GM18505 (cell line): ENCODE data around the gene CAPN11.

ENCODE experiments used
- ATAC-seq: cut with Tn5 transposase; IDR thresholded peaks from one replicate; pipeline ENCODE4 v1.9.1; 2021; ENCODE audit not compliant: unreplicated experiment
- POLR2A ChIP-seq: IDR thresholded peaks from 4 replicates; pipeline ENCODE4 v1.6.1; 2011; ENCODE audit warnings: borderline replicate concordance; ENCODE audit not compliant: insufficient read depth, insufficient read length; ENCODE audit errors: extremely low read depth

The CAPN11 gene

GRCh38 chr6:44214307-44214706, 55.7 kb downstream of the CAPN11 start:
- no peak for ATAC-seq

GRCh38 chr6:44216677-44217331, 58.2 kb downstream of the CAPN11 start, which contains the start of gene MYMX:
Gene MYMX (plus strand): TSS chr6:44216926. CDS start chr6:44217472, 546 bp downstream.
- no peak for TF ChIP-seq POLR2A
- ATAC-seq = no peak

More at GRCh38 chr6:44214307-44214706, 55.7 kb downstream of the CAPN11 start:
- TF ChIP-seq POLR2A = no peak

GRCh38 chr6:44217332-44218143, 58.9 kb downstream of the CAPN11 start:
- no peak for ATAC-seq
- no peak for TF ChIP-seq POLR2A

- peak; percentile 77 for TF ChIP-seq POLR2A
- ATAC-seq = peak; percentile 52
Measured at GRCh38 chr6:44219053-44219814, 60.6 kb downstream of the CAPN11 start.

- no peak for TF ChIP-seq POLR2A
- no peak for ATAC-seq
Measured at GRCh38 chr6:44219815-44220784, 61.5 kb downstream of the CAPN11 start.

GRCh38 chr6:44220913-44221290, 62.3 kb downstream of the CAPN11 start:
- no peak for ATAC-seq
- TF ChIP-seq POLR2A = no peak

- no peak for TF ChIP-seq POLR2A
- peak; percentile 33 for ATAC-seq
Measured at GRCh38 chr6:44221291-44221960, 62.8 kb downstream of the CAPN11 start.

- TF ChIP-seq POLR2A = no peak
- no peak for ATAC-seq
Measured at GRCh38 chr6:44221961-44222335, 63.3 kb downstream of the CAPN11 start.

GRCh38 chr6:44222486-44223318, 64.1 kb downstream of the CAPN11 start:
- no peak for TF ChIP-seq POLR2A
- ATAC-seq = peak; percentile 2

- peak; percentile 68 for TF ChIP-seq POLR2A
- peak; percentile 43 for ATAC-seq
Measured at GRCh38 chr6:44223319-44224028, 64.9 kb downstream of the CAPN11 start, which contains the start of gene SLC29A1. Gene SLC29A1 (plus strand): TSS chr6:44223595. CDS start chr6:44227314, 3,719 bp downstream.

GRCh38 chr6:44224029-44224964, 65.7 kb downstream of the CAPN11 start:
- peak; percentile 13 for ATAC-seq
- TF ChIP-seq POLR2A = no peak
